SH-SY5Y (cell line): ENCODE measurements around the gene TMEM220.

Experiments
- GATA2 ChIP-seq: IDR thresholded peaks from 2 replicates; pipeline ENCODE4 v1.6.1; 2011; ENCODE audit warnings: mild to moderate bottlenecking, low read depth, low read length
- GATA3 ChIP-seq: IDR thresholded peaks from 2 replicates; pipeline ENCODE4 v1.6.1; 2011; ENCODE audit warnings: low read depth, mild to moderate bottlenecking, low read length, moderate library complexity

TMEM220 gene

GRCh38 chr17:10724546-10725195 is 5.2 kb downstream of the TMEM220 start:
- TF ChIP-seq GATA3 (no peak), GATA2 (no peak)

GRCh38 chr17:10718547-10718946 is 11.3 kb downstream of the TMEM220 start:
- TF ChIP-seq GATA2 (no peak), GATA3 (no peak)

DNA sequence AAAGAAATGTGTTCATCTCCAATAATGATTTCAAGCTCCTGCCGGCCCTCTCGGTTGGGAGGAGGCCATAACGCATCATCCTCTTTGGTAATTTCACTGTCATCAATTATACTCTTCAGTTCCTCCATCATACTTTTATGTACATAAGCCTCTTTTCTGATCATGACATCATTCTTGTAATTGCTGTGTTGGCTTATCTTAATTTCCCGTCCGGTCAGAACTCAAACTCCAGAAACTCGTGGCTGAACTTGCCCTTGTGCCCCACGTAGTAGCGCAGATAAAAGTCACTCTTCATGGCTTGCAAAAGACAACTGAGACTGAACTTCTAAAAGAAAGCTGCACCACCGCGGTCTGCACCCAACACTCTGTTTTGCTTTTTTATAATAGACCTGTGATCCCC is 13.6 kb downstream of the TMEM220 start:
- TF ChIP-seq GATA3 (no peak), GATA2 (no peak)

GRCh38 chr17:10713318-10713717 is 16.5 kb downstream of the TMEM220 start:
- no peak for TF ChIP-seq GATA3
- TF ChIP-seq GATA2 = no peak

- no peak for TF ChIP-seq GATA3
- no peak for TF ChIP-seq GATA2
Measured at GRCh38 chr17:10705727-10706126, 24.1 kb downstream of the TMEM220 start.

- TF ChIP-seq GATA2 (no peak), GATA3 (no peak)
Measured at GRCh38 chr17:10702574-10702973, 27.2 kb downstream of the TMEM220 start.

GRCh38 chr17:10699856-10700255 is 30.0 kb downstream of the TMEM220 start:
- no peak for TF ChIP-seq GATA2
- no peak for TF ChIP-seq GATA3

DNA sequence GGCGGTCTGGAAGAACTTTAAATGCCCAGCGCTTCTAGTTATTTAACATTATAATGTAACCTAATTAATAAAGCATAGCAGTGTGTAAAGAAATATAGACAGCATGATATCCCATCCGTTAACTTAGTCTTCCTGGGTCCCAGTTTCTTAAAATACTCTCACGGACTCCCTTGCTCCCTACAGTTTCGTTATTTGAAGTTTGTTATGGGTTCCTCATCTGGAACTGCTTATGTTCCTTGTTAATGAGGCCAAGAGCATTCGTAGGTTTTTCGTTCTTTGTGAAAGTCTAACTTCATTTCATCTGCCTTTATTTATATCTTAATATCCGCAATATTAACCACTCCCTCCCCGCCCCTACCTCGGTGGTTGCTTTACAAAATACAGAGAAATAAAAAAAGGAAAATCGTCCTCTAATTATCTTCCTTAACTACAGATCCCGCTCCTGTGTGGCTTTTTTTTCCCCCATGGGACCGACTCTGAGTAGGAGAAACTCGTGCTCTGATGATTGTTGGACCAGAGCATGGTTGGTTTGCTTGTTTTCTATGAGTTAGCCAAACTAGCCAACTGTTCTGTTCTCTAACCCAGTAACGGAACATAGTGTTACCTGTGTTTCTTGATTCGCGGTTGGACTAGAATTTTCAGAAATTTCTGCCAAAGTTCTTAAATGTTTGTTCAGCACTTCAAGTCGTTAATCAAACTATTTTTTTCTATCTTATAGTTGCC is 31.6 kb downstream of the TMEM220 start:
- TF ChIP-seq GATA3 (no peak), GATA2 (no peak)

DNA sequence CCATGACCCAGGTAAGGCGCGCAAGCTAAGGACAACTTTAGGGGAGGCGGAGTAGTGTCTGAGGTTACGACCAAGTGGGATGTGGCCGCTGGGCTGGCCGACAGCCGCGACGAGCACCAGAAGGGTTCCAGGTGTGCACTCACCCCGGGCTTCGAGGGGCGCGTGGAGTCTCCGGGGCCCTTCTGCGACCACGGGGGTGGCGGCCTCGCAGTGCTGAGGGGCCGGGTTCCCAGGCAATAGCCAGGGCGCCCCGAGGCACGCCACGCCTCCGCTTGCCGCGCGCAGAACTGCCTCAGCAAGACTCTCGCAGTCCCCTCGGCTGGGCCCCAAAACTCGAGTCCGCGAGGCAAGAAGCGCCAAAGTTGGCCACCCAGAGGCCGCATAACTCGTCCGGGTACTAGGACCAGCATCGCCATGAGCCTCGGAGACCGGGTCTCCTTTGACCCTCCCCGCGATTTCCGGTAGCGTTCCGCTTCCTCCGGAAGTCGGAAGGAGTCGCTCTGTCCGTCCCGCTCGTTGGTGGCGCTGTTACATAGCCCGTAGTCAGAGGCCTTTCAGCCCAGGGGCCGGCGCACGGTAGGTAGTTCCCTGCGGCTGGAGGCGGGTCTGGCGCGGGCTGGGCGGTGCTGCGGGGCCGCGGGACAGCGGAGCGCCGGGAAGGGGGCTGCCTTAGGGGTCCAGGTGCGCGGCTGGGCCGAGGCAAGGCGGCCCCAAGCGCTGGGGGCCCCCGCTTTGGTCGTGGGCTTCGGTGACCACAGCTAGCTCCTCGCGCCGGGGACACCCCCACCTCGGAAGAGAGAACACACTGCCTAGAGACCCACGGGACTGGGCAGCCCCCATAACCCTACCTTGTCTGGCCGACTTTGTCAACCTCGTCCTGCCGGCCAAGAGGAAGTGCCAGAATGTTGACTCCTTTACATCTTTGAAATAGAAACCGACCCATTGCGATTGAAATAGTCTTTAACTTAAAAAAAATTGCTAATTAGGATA is 32.4 kb downstream of the TMEM220 start, which contains the start of the genes ADPRM and SCO1:
TSS of gene ADPRM (plus strand) at position 503 of the 990 bp plus-strand sequence. CDS start 7,333 bp downstream, outside the sequence.
TSS of gene SCO1 (minus strand) at position 442 of the 990 bp plus-strand sequence. CDS start at position 416, 26 bp downstream.
- TF ChIP-seq GATA2 = no peak
- TF ChIP-seq GATA3 = no peak

- no peak for TF ChIP-seq GATA2
- no peak for TF ChIP-seq GATA3
Measured at GRCh38 chr17:10687499-10687898, 42.3 kb downstream of the TMEM220 start.

DNA sequence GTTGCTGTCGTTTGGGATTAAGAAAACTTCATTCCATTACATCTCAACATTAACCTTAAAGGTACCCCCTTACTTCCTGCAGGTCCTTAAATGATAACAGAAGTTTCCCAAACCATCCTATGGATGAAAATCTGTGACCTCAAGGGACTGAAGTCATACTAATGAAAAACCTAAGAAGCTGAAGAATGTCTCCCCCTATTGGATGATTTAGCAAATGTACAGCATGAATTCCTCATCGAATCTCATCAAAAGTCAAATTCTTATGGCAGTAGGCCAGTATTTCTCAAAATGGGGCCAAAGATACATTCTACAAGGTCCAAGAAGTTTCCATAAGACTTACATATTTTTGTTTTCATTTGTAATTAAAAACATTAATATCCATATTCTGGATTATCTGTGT is 46.0 kb downstream of the TMEM220 start:
- TF ChIP-seq GATA2 (no peak), GATA3 (no peak)

GRCh38 chr17:10681866-10682446 is 47.9 kb downstream of the TMEM220 start:
- no peak for TF ChIP-seq GATA2
- TF ChIP-seq GATA3 = no peak

- TF ChIP-seq GATA2 (no peak), GATA3 (no peak)
Measured at GRCh38 chr17:10674704-10675103, 55.1 kb downstream of the TMEM220 start.

DNA sequence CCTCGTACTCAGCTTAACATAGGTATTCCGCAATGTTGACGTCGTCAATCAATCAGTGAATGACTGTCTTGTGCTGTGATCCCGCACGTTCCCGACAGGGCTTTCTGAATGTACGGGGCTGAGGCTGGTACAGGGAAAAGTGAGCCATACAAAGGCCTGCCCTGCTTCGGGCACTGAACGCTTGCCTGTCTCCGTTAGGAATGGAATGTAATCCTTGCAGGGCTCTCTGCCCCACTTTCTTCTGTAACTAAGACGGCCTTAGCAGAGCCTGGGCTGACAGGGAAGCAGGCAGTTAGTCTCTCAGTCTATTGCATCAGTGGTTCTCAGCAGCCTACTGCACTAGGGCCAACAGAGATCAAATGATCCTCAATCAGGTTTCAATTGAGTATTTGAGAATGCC is 56.5 kb downstream of the TMEM220 start:
- no peak for TF ChIP-seq GATA3
- no peak for TF ChIP-seq GATA2

DNA sequence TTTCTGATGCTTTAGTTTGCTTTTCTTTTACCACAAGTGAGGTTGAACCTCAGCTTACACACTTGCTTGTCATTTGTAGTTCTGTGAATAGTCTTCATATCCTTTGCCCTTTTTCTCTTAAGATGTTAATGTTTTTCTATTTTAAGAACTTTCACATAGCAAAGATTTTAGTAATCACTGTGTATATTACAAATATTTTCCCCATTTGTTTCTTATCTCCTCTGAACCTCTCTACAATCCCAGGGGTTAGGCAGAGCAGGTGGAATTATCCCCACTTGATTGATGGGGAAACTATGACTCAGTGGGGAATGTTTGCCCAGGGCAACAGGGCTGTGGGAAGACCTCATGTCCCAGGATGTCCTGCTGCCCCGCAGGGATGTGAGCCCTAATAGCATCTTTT is 61.0 kb downstream of the TMEM220 start:
- TF ChIP-seq GATA3 (no peak), GATA2 (no peak)
